Vagina (tissue), 2 donors: ENCODE data around the gene SDR39U1. TPM values are rescaled to one million over a fixed set of nuclear protein-coding genes. Genes with fewer than 3 reads are reported as not detected.

Experiments
- DNase-seq, 2 donors: peaks; one replicate each; pipeline ENCODE4 v3.0.0-alpha.2; 2017; ENCODE audit errors: extremely low spot score in 2 of 2
- H3K27ac ChIP-seq: fragments of 200-600 bp; sonication (generic); one replicate; pipeline ENCODE4 v1.5.1; 2019
- H3K27me3 ChIP-seq: fragments of 200-600 bp; sonication (generic); one replicate; pipeline ENCODE4 v1.5.1; 2019
- H3K36me3 ChIP-seq, 2 donors: fragments of 200-600 bp; sonication (generic); one replicate each; pipeline ENCODE4 v1.5.1; 2017 to 2019
- H3K4me1 ChIP-seq: fragments of 200-600 bp; sonication (generic); one replicate; pipeline ENCODE4 v1.5.1; 2019
- H3K4me3 ChIP-seq, 2 donors: fragments of 200-600 bp; sonication (generic); 1 replicate in 1 of 2; 2 replicates in 1 of 2; pipeline ENCODE4 v1.5.1; 2016 to 2019
- H3K9me3 ChIP-seq: fragments of 200-600 bp; sonication (generic); one replicate; pipeline ENCODE4 v1.5.1; 2019
- POLR2A ChIP-seq, 2 donors: fragments of 450-650 bp; IDR thresholded peaks; one replicate each; pipeline ENCODE4 v1.6.1; 2017; ENCODE audit warnings: antibody characterized with exemption in 2 of 2, mild to moderate bottlenecking in 2 of 2, moderate library complexity in 2 of 2
- POLR2AphosphoS5 ChIP-seq, 2 donors: sonication (generic); formaldehyde crosslinking; IDR thresholded peaks; one replicate each; pipeline ENCODE4 v1.9.0; 2017; ENCODE audit warnings: antibody characterized with exemption in 2 of 2, mild to moderate bottlenecking in 2 of 2, low read depth in 1 of 2; ENCODE audit not compliant: insufficient read depth in 1 of 2
- intact Hi-C: fragments of 100-400 bp; cut with DNase I; formaldehyde crosslinking; loops from one replicate; pipeline ENCODE4 v1.15.1; 2023
- total RNA-seq: library from RNA; depleted of rRNA; stranded (reverse); fragments of >200 nt; gene quantifications from one replicate; pipeline ENCODE4 v1.2.3, GENCODE V29; 2016
- TF ChIP-seq, protein P1 (sequence below), 3 experiments: fragments of 450-650 bp in 2 of 3; fragments of 200-600 bp in 1 of 3; sonication (generic) in 1 of 3; IDR thresholded peaks; one replicate each; pipeline ENCODE4 v1.5.1; 2017 to 2019; ENCODE audit warnings: antibody characterized with exemption in 3 of 3, mild to moderate bottlenecking in 2 of 3, moderate library complexity in 2 of 3

Gene SDR39U1
- total RNA-seq, 1 donor from 2014 or later = 43.2 TPM

DNA sequence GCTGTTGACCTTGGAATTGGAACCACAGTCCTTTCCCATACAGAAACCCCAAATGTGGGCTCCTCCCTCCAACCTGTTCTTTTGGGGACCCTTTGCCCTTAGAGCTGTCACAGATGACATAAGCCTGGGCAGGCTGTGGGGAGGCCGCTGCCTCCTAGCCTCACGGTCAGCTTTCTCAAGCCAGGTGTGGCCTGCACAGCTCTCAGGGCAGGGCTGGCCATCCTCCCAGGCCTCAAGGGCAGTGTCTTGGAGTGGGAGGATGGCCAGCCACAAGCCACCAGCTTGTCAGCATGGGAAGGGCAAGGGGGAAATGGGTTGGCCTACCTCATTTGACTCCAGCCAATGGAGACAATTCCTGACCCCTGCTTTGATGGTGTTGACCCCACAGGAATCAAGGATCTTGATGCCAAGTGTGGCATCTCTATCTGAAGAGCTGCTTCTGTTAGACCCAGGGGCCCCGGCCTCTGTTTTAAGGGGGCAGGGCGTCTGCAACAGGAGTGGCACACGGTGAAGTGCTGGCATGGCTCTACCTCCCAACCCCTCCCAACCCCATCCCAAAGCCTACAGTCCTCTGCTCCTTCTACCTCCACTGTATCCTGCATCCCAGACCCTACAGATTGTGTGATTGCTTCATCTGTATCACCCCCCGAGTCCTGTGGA lies 24.6 kb downstream of the SDR39U1 start:
- TF ChIP-seq, protein P1, sequence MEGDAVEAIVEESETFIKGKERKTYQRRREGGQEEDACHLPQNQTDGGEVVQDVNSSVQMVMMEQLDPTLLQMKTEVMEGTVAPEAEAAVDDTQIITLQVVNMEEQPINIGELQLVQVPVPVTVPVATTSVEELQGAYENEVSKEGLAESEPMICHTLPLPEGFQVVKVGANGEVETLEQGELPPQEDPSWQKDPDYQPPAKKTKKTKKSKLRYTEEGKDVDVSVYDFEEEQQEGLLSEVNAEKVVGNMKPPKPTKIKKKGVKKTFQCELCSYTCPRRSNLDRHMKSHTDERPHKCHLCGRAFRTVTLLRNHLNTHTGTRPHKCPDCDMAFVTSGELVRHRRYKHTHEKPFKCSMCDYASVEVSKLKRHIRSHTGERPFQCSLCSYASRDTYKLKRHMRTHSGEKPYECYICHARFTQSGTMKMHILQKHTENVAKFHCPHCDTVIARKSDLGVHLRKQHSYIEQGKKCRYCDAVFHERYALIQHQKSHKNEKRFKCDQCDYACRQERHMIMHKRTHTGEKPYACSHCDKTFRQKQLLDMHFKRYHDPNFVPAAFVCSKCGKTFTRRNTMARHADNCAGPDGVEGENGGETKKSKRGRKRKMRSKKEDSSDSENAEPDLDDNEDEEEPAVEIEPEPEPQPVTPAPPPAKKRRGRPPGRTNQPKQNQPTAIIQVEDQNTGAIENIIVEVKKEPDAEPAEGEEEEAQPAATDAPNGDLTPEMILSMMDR (IDR thresholded peaks at IDR 0.05) = no peak
- no peak for TF ChIP-seq POLR2A (IDR thresholded peaks at IDR 0.05)
- TF ChIP-seq POLR2AphosphoS5 (IDR thresholded peaks at IDR 0.05; ENCODE audit: insufficient read depth in 1 of 2, low read depth in 1 of 2) = no peak
- H3K4me3 ChIP-seq = no peak overlapping the region
- peaks cover 16% of the 10 kb centered on the region for H3K4me1 ChIP-seq
- DNase-seq = no peak
- H3K27me3 ChIP-seq = no peaks in the 10 kb centered on the region
- H3K9me3 ChIP-seq = no peaks in the 10 kb centered on the region
- peaks cover 0 to 17% of the 10 kb centered on the region in 2 donors for H3K36me3 ChIP-seq
- H3K27ac ChIP-seq = no peak overlapping the region
- intact Hi-C loops = no loop called here

DNA sequence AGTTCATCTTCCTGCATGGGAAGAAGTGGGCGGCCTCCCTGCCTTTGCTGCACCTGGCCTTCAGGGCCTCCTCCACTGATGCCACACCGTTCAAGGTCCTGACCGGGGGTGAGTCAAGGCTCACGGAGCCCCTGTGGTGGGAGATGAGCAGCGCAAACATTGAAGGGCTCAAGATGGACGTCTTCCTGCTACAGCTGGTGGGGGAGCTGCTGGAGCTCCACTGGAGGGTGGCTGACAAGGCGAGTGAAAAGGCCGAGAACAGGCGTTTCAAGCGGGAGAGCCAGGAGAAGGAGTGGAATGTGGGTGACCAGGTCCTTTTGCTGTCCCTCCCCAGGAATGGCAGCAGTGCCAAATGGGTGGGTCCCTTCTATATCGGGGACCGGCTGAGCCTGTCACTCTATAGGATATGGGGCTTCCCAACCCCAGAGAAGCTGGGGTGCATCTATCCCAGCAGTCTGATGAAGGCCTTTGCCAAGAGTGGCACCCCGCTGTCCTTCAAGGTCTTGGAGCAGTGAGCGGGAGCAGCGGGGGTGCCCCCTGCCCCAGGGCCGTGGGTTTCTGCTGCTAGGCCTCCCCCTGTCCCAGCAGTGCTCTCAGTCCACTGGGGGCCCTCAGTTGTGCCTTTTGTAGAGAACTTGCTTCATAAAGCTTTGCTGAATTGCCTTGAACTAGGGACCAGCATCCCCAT lies 25.5 kb downstream of the SDR39U1 start:
- H3K4me3 ChIP-seq = no peak overlapping the region
- no peak for TF ChIP-seq POLR2AphosphoS5 (IDR thresholded peaks at IDR 0.05; ENCODE audit: insufficient read depth in 1 of 2, low read depth in 1 of 2)
- no peak for TF ChIP-seq POLR2A (IDR thresholded peaks at IDR 0.05)
- TF ChIP-seq, protein P1 (IDR thresholded peaks at IDR 0.05) = no peak
- no peaks in the 10 kb centered on the region for H3K9me3 ChIP-seq
- intact Hi-C loops = no loop called here
- H3K27ac ChIP-seq = no peak overlapping the region
- H3K36me3 ChIP-seq = peaks cover 0 to 17% of the 10 kb centered on the region in 2 donors
- peaks cover 16% of the 10 kb centered on the region for H3K4me1 ChIP-seq
- no peak for DNase-seq
- no peaks in the 10 kb centered on the region for H3K27me3 ChIP-seq

DNA sequence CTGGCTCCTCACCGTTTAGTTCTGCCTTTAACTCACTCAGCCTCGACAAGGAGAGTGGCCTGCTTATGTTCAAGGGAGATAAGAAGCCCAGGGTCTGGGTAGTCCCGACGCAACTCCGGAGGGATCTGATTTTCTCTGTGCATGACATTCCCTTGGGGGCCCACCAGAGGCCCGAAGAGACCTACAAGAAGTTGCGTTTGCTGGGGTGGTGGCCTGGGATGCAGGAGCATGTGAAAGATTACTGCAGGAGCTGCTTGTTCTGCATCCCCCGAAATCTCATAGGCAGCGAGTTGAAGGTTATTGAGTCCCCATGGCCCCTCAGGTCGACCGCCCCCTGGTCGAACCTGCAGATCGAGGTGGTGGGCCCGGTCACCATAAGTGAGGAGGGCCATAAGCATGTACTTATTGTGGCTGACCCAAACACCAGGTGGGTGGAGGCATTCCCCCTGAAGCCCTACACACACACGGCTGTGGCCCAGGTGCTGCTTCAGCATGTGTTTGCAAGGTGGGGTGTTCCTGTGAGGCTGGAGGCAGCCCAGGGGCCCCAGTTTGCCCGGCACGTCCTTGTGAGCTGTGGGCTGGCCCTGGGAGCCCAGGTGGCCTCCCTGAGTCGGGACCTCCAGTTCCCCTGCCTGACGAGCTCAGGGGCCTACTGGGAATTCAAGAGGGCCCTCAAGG lies 26.2 kb downstream of the SDR39U1 start:
- H3K27ac ChIP-seq = no peak overlapping the region
- H3K4me3 ChIP-seq = no peak overlapping the region
- no peaks in the 10 kb centered on the region for H3K9me3 ChIP-seq
- no peaks in the 10 kb centered on the region for H3K27me3 ChIP-seq
- H3K4me1 ChIP-seq = peaks cover 16% of the 10 kb centered on the region
- DNase-seq = no peak
- intact Hi-C loops = no loop called here
- H3K36me3 ChIP-seq = peaks cover 0 to 17% of the 10 kb centered on the region in 2 donors
- TF ChIP-seq POLR2AphosphoS5 (IDR thresholded peaks at IDR 0.05; ENCODE audit: insufficient read depth in 1 of 2, low read depth in 1 of 2) (no peak), POLR2A (IDR thresholded peaks at IDR 0.05) (no peak)
- TF ChIP-seq, protein P1 (IDR thresholded peaks at IDR 0.05) = no peak

DNA sequence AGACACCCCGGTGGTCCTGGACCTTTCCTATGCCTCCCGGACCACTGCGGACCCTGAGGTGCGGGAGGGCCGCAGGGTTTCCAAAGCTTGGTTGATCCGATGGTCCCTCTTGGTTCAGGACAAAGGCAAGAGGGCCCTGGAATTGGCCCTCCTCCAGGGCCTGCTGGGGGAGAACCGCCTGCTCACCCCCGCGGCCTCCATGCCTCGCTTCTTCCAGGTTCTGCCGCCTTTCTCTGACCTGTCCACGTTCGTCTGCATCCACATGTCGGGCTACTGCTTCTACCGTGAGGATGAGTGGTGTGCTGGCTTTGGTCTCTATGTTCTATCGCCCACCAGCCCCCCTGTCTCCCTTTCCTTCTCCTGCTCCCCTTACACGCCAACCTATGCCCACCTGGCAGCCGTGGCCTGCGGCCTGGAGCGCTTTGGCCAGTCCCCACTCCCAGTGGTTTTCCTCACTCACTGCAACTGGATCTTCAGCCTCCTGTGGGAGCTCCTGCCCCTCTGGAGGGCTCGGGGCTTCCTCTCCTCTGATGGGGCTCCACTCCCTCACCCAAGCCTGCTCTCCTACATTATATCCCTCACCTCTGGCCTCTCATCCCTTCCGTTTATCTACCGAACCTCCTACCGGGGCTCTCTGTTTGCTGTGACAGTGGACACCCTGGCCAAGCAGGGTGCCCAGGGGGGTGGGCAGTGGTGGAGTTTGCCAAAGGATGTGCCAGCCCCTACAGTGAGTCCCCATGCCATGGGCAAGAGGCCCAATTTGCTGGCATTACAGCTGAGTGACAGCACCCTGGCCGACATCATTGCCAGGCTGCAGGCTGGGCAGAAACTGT lies 26.9 kb downstream of the SDR39U1 start:
- H3K27me3 ChIP-seq = no peaks in the 10 kb centered on the region
- peaks cover 16% of the 10 kb centered on the region for H3K4me1 ChIP-seq
- DNase-seq = no peak
- no peaks in the 10 kb centered on the region for H3K9me3 ChIP-seq
- H3K36me3 ChIP-seq = peaks cover 0 to 17% of the 10 kb centered on the region in 2 donors
- no peak overlapping the region for H3K27ac ChIP-seq
- TF ChIP-seq, protein P1 (IDR thresholded peaks at IDR 0.05) = no peak
- TF ChIP-seq POLR2A (IDR thresholded peaks at IDR 0.05) = no peak
- no peak for TF ChIP-seq POLR2AphosphoS5 (IDR thresholded peaks at IDR 0.05; ENCODE audit: insufficient read depth in 1 of 2, low read depth in 1 of 2)
- no peak overlapping the region for H3K4me3 ChIP-seq
- intact Hi-C loops = no loop called here
